KMS-11 (cell line): Measurements from ENCODE around the gene CCT6A.
A peak's percentile ranks its signal among the peaks of the same experiment; 100 is the strongest.
"Not testable (repeated sequence)": the region's sequence is repeated elsewhere in the genome, so short reads cannot be mapped to it uniquely, and the experiment has no call there.

Experiments used
- H2AFZ ChIP-seq: fragments of 200-600 bp; sonication (generic); 2 replicates; pipeline ENCODE4 v1.6.1; 2016; ENCODE audit warnings: antibody characterized with exemption, mixed run types, low read depth
- H3K27ac ChIP-seq: fragments of 200-600 bp; sonication (generic); 2 replicates; pipeline ENCODE4 v1.6.1; 2016; ENCODE audit warnings: mild to moderate bottlenecking, mixed run types
- H3K27me3 ChIP-seq: fragments of 200-600 bp; sonication (generic); 2 replicates; pipeline ENCODE4 v1.6.1; 2017; ENCODE audit warnings: mild to moderate bottlenecking, low read depth, mixed run types, moderate library complexity; ENCODE audit not compliant: insufficient read depth
- H3K36me3 ChIP-seq: fragments of 200-600 bp; sonication (generic); 2 replicates; pipeline ENCODE4 v1.6.1; 2017; ENCODE audit warnings: mild to moderate bottlenecking, mixed run types; ENCODE audit not compliant: insufficient read depth
- H3K4me1 ChIP-seq: fragments of 200-600 bp; sonication (generic); 2 replicates; pipeline ENCODE4 v1.6.1; 2016; ENCODE audit warnings: mild to moderate bottlenecking, low read depth, mixed run types; ENCODE audit not compliant: poor library complexity, severe bottlenecking
- H3K4me2 ChIP-seq: fragments of 200-600 bp; sonication (generic); 2 replicates; pipeline ENCODE4 v1.7.0; 2016; ENCODE audit warnings: mild to moderate bottlenecking, mixed run types
- H3K4me3 ChIP-seq: fragments of 200-600 bp; sonication (generic); IDR thresholded peaks from 2 replicates; pipeline ENCODE4 v1.6.1; 2017; ENCODE audit warnings: low read depth, low read length, mixed read lengths; ENCODE audit not compliant: insufficient read depth
- H3K79me2 ChIP-seq: fragments of 200-600 bp; sonication (generic); 2 replicates; pipeline ENCODE4 v1.6.1; 2016; ENCODE audit warnings: low read depth, mixed run types; ENCODE audit not compliant: insufficient read depth
- H3K9ac ChIP-seq: fragments of 200-600 bp; sonication (generic); 2 replicates; pipeline ENCODE4 v1.6.1; 2016; ENCODE audit warnings: mild to moderate bottlenecking, mixed run types
- H4K20me1 ChIP-seq: fragments of 200-600 bp; sonication (generic); 2 replicates; pipeline ENCODE4 v1.6.1; 2016; ENCODE audit warnings: mild to moderate bottlenecking, mixed run types; ENCODE audit not compliant: insufficient read depth
- TF ChIP-seq, protein P1 (sequence below): fragments of 200-600 bp; sonication (generic); conservative IDR thresholded peaks from 2 replicates; pipeline ENCODE4 v1.6.1; 2017; ENCODE audit warnings: low read depth, mild to moderate bottlenecking, antibody characterized with exemption, low read length, moderate library complexity, mixed read lengths

CCT6A gene

GRCh38 chr7:56092789-56093531 lies 41.4 kb downstream of the CCT6A start, which contains the start of gene PHKG1:
TSS of gene PHKG1 (minus strand) at chr7:56092952. CDS start at chr7:56088941, 4,011 bp downstream.
- H3K9ac ChIP-seq, result no peak within 1 kb of the TSS
- H2AFZ ChIP-seq, result no peak within 1 kb of the TSS
- TF ChIP-seq, protein P1, sequence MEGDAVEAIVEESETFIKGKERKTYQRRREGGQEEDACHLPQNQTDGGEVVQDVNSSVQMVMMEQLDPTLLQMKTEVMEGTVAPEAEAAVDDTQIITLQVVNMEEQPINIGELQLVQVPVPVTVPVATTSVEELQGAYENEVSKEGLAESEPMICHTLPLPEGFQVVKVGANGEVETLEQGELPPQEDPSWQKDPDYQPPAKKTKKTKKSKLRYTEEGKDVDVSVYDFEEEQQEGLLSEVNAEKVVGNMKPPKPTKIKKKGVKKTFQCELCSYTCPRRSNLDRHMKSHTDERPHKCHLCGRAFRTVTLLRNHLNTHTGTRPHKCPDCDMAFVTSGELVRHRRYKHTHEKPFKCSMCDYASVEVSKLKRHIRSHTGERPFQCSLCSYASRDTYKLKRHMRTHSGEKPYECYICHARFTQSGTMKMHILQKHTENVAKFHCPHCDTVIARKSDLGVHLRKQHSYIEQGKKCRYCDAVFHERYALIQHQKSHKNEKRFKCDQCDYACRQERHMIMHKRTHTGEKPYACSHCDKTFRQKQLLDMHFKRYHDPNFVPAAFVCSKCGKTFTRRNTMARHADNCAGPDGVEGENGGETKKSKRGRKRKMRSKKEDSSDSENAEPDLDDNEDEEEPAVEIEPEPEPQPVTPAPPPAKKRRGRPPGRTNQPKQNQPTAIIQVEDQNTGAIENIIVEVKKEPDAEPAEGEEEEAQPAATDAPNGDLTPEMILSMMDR, result no peak
- H4K20me1 ChIP-seq, result no peaks in the 10 kb centered on the region
- no peak within 1 kb of the TSS for H3K27ac ChIP-seq
- H3K4me2 ChIP-seq, result no peak within 1 kb of the TSS
- no peaks in the 10 kb centered on the region for H3K36me3 ChIP-seq
- no peak within 1 kb of the TSS for H3K4me3 ChIP-seq
- peaks cover 21% of the 10 kb centered on the region for H3K4me1 ChIP-seq
- H3K27me3 ChIP-seq, result no peaks in the 10 kb centered on the region
- no peaks in the 10 kb centered on the region for H3K79me2 ChIP-seq

GRCh38 chr7:56097700-56098099 lies 46.1 kb downstream of the CCT6A start:
- Histone ChIP-seq H3K4me2 (peak overlapping the region; percentile 44; the same call in 1 of the 2 replicates), H3K9ac (no peak overlapping the region)

GRCh38 chr7:56098187-56099008 lies 46.8 kb downstream of the CCT6A start:
- H4K20me1 ChIP-seq, H3K79me2 ChIP-seq, H3K4me3 ChIP-seq, H2AFZ ChIP-seq, H3K9ac ChIP-seq, H3K27me3 ChIP-seq: not testable (repeated sequence)
- peak overlapping the region; percentile 58 for H3K27ac ChIP-seq
- peak overlapping the region; percentile 44; the same call in 1 of the 2 replicates for H3K4me2 ChIP-seq
- H3K36me3 ChIP-seq, result peaks cover 14% of the 10 kb centered on the region; the same call in 1 of the 2 replicates
- peaks cover 75% of the 10 kb centered on the region for H3K4me1 ChIP-seq

More at GRCh38 chr7:56097700-56098099, 46.1 kb downstream of the CCT6A start:
- H4K20me1 ChIP-seq, result no peaks in the 10 kb centered on the region
- H3K4me3 ChIP-seq, result no peak overlapping the region
- H3K79me2 ChIP-seq, result no peaks in the 10 kb centered on the region
- H2AFZ ChIP-seq, result no peak overlapping the region
- TF ChIP-seq, protein P1, result no peak
- peak overlapping the region; percentile 58 for H3K27ac ChIP-seq
- peaks cover 10% of the 10 kb centered on the region; the same call in 1 of the 2 replicates for H3K36me3 ChIP-seq
- H3K27me3 ChIP-seq, result no peaks in the 10 kb centered on the region
- H3K4me1 ChIP-seq, result peaks cover 68% of the 10 kb centered on the region

DNA sequence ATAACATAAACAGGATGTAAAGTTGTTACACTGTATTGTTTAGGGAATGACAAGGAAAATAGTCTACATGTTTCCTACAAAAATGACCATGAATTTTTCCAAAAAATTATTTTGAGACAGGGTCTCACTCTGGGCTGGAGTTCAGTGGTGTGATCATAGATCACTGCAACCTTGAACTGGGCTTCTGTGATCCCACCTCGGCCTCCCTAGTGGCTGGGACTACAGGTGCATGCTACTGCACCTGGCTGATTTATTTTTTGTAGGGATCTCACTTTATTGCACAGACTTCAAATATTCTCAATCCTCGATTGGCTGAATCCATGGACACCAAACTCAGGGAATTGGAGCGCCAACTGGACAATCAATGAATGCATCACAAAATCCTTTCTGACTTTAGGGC lies 48.1 kb downstream of the CCT6A start:
- TF ChIP-seq, protein P1, result no peak
- Histone ChIP-seq H3K4me1 (peaks cover 84% of the 10 kb centered on the region), H3K27ac (peak overlapping the region; percentile 58; the same call in 1 of the 2 replicates), H3K36me3 (peaks cover 22% of the 10 kb centered on the region; the same call in 1 of the 2 replicates), H3K27me3 (no peaks in the 10 kb centered on the region), H3K9ac (no peak overlapping the region), H2AFZ (no peak overlapping the region), H3K4me2 (no peak overlapping the region), H3K4me3 (no peak overlapping the region), H4K20me1 (no peaks in the 10 kb centered on the region), H3K79me2 (peaks cover 13% of the 10 kb centered on the region)

GRCh38 chr7:56104138-56104537 lies 52.6 kb downstream of the CCT6A start:
- not testable (repeated sequence) for H2AFZ ChIP-seq, H3K9ac ChIP-seq, H3K27ac ChIP-seq, H3K4me3 ChIP-seq, H3K27me3 ChIP-seq, H4K20me1 ChIP-seq, H3K4me2 ChIP-seq
- H3K4me1 ChIP-seq, result peaks cover 64% of the 10 kb centered on the region
- peaks cover 29% of the 10 kb centered on the region for H3K79me2 ChIP-seq
- peaks cover 28% of the 10 kb centered on the region; the same call in 1 of the 2 replicates for H3K36me3 ChIP-seq
